ENCODE measurements around the gene FOXS1.

Gene FOXS1

DNA sequence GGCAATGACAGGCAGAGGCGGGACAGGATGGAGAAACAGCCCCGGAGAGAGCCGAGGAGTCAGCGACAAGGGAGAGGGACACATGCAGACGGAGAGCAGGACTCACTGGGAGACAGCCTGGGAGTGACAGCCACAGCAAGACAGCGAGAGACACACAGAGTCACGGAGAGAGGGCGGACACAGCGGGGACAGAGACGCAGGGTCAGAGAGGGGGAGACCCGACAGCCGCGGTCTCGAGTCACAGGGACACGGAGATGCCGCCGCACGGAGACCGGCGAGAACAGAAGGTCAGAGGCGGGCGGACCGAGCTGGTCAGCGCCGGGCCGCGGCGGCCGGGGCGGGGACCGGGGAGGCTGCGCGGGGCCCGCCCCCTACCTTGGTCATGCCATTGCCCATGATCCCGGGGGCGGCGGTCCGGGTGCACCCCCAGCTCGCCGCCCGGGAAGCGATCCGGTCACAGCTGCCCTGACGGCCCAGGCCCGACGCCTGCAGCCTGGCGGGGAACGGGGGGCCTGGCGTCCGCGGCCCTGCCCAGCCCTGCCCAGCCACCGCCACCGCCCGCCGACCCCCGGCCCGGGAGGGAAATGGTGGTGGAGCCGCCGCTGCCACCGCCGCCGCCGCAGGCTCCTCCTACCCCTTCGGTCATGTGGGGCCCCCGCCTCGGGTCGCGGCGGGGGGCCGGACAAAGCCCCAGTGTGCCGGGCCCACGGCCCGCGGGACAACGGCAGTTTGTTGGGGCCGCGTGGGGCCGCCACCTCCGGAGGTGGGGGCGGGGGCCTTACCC is 24.7 kb upstream of the FOXS1 start, which contains the start of the genes DUSP15 and TTLL9:
DUSP15 (minus strand) TSS at position 586 of the 784 bp plus-strand sequence; CDS start at position 396, 190 bp downstream.
TTLL9 (plus strand) TSS at position 693 of the 784 bp plus-strand sequence. CDS start 493 bp downstream, outside the sequence.
- Histone ChIP-seq H3K27ac (ENCODE audit: low read length) (no peak within 1 kb of the TSS), H3K9ac (ENCODE audit: low read depth, low read length) (no peak within 1 kb of the TSS), H4K20me1 (ENCODE audit: insufficient read depth, low read length) (no peaks in the 10 kb centered on the region), H3K27me3 (ENCODE audit: insufficient read depth, low read length, poor library complexity) (no peaks in the 10 kb centered on the region), H3K4me3 (ENCODE audit: low read depth in 1 of 2, low read length in 2 of 2) (no peak within 1 kb of the TSS), H3K4me2 (ENCODE audit: insufficient read depth, low read length) (no peak within 1 kb of the TSS), H3K9me3 (ENCODE audit: insufficient read depth, low read length, severe bottlenecking) (no peaks in the 10 kb centered on the region), H3K36me3 (ENCODE audit: insufficient read depth, low read length) (no peaks in the 10 kb centered on the region), H2AFZ (ENCODE audit: low read depth, low read length) (no peak within 1 kb of the TSS), H3K4me1 (ENCODE audit: insufficient read depth, low read length) (no peaks in the 10 kb centered on the region), H3K79me2 (ENCODE audit: insufficient read depth, low read length) (no peaks in the 10 kb centered on the region)
- ATAC-seq (ENCODE audit: insufficient read depth, low read depth), result no peak
- no peak for DNase-seq
- no peak for TF ChIP-seq EZH2 (IDR thresholded peaks at IDR 0.05; ENCODE audit: borderline replicate concordance, low read depth, low read length, severe bottlenecking)
- TF ChIP-seq, protein P1, sequence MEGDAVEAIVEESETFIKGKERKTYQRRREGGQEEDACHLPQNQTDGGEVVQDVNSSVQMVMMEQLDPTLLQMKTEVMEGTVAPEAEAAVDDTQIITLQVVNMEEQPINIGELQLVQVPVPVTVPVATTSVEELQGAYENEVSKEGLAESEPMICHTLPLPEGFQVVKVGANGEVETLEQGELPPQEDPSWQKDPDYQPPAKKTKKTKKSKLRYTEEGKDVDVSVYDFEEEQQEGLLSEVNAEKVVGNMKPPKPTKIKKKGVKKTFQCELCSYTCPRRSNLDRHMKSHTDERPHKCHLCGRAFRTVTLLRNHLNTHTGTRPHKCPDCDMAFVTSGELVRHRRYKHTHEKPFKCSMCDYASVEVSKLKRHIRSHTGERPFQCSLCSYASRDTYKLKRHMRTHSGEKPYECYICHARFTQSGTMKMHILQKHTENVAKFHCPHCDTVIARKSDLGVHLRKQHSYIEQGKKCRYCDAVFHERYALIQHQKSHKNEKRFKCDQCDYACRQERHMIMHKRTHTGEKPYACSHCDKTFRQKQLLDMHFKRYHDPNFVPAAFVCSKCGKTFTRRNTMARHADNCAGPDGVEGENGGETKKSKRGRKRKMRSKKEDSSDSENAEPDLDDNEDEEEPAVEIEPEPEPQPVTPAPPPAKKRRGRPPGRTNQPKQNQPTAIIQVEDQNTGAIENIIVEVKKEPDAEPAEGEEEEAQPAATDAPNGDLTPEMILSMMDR (IDR thresholded peaks at IDR 0.05; ENCODE audit: borderline replicate concordance, extremely low read depth, low read length, poor library complexity, severe bottlenecking), result no peak

DNA sequence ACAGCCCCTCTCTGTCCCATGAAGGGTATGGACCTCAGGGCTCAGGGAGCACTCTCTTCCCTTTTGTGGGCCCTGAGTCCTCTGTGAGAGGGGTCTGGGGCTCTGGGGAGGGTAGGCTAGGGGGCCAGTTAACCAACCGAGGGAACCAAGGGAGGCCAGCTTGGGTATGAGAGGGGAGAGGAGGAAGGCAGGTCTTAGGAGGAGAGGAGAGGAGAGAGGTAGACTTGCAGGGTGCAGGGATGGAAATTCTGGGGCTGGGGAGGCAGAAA is 24.2 kb upstream of the FOXS1 start:
- H3K9ac ChIP-seq (ENCODE audit: low read depth, low read length), result no peak overlapping the region
- H3K4me3 ChIP-seq (ENCODE audit: low read depth in 1 of 2, low read length in 2 of 2), result no peak overlapping the region
- no peak for ATAC-seq (ENCODE audit: insufficient read depth, low read depth)
- H3K79me2 ChIP-seq (ENCODE audit: insufficient read depth, low read length), result no peaks in the 10 kb centered on the region
- no peaks in the 10 kb centered on the region for H3K4me1 ChIP-seq (ENCODE audit: insufficient read depth, low read length)
- H3K27ac ChIP-seq (ENCODE audit: low read length), result no peak overlapping the region
- H3K4me2 ChIP-seq (ENCODE audit: insufficient read depth, low read length), result no peak overlapping the region
- TF ChIP-seq EZH2 (IDR thresholded peaks at IDR 0.05; ENCODE audit: borderline replicate concordance, low read depth, low read length, severe bottlenecking), result no peak
- TF ChIP-seq, protein P1 (IDR thresholded peaks at IDR 0.05; ENCODE audit: borderline replicate concordance, extremely low read depth, low read length, poor library complexity, severe bottlenecking), result no peak
- H3K27me3 ChIP-seq (ENCODE audit: insufficient read depth, low read length, poor library complexity), result no peaks in the 10 kb centered on the region
- no peak overlapping the region for H2AFZ ChIP-seq (ENCODE audit: low read depth, low read length)
- no peak for DNase-seq
- H4K20me1 ChIP-seq (ENCODE audit: insufficient read depth, low read length), result no peaks in the 10 kb centered on the region
- no peaks in the 10 kb centered on the region for H3K36me3 ChIP-seq (ENCODE audit: insufficient read depth, low read length)
- H3K9me3 ChIP-seq (ENCODE audit: insufficient read depth, low read length, severe bottlenecking), result no peaks in the 10 kb centered on the region

DNA sequence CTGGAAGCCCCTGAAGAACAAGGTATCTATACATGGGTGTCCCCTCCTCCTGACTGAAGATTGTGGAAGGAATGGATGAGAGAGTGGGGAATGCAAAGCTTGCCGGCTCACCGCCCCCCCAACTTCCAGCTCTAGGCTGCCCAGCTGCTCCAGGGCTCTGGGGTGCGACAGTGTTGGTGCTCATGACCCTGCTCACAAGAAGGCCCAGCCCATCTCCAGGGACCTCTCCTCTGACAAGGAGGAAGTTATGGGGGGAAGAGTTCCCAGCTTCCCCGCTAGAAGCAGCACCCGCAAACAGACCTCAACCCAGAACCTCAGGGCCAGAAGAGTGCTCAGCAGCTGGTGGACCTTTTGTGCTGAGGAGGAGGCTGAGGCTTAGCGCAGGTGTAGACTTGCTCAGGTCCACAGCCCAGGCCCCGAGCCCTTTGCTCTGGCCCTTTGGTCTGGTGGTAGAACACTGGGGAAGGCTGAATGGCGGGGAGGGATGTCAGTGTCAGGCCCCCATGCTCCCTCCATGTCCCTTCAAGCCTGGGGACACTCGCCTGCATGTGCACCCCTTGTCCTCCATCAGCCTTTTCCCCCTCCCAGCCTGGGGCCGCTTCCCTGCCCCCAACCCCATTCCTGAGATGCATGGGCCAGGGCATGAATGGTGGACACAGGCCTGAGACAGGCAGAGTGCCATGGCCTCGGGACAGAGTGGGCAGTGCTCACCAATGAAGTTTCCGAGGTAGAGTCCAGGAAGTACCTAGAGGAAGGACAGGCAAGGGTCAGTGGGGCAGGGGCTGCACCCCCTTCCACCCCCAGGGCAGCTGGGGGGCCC is 23.7 kb upstream of the FOXS1 start:
- Histone ChIP-seq H3K27ac (ENCODE audit: low read length) (no peak overlapping the region), H3K36me3 (ENCODE audit: insufficient read depth, low read length) (no peaks in the 10 kb centered on the region), H3K4me2 (ENCODE audit: insufficient read depth, low read length) (no peak overlapping the region), H3K4me1 (ENCODE audit: insufficient read depth, low read length) (no peaks in the 10 kb centered on the region), H3K4me3 (ENCODE audit: low read depth in 1 of 2, low read length in 2 of 2) (no peak overlapping the region), H3K27me3 (ENCODE audit: insufficient read depth, low read length, poor library complexity) (no peaks in the 10 kb centered on the region), H3K9ac (ENCODE audit: low read depth, low read length) (no peak overlapping the region), H3K79me2 (ENCODE audit: insufficient read depth, low read length) (no peaks in the 10 kb centered on the region), H3K9me3 (ENCODE audit: insufficient read depth, low read length, severe bottlenecking) (no peaks in the 10 kb centered on the region), H2AFZ (ENCODE audit: low read depth, low read length) (no peak overlapping the region), H4K20me1 (ENCODE audit: insufficient read depth, low read length) (no peaks in the 10 kb centered on the region)
- ATAC-seq (ENCODE audit: insufficient read depth, low read depth) (no peak), DNase-seq (no peak)
- TF ChIP-seq, protein P1 (IDR thresholded peaks at IDR 0.05; ENCODE audit: borderline replicate concordance, extremely low read depth, low read length, poor library complexity, severe bottlenecking), result no peak
- no peak for TF ChIP-seq EZH2 (IDR thresholded peaks at IDR 0.05; ENCODE audit: borderline replicate concordance, low read depth, low read length, severe bottlenecking)
